ENCODE results near the gene ARMC7.
"Not testable (repeated sequence)": the region's sequence is repeated elsewhere in the genome, so short reads cannot be mapped to it uniquely, and the experiment has no call there.

ARMC7 gene

GRCh38 chr17:75130059-75130631 is 20.4 kb downstream of the ARMC7 start:
- DNase-seq: no peak

GRCh38 chr17:75130632-75131277 is 21.0 kb downstream of the ARMC7 start:
- peak; percentile 46 to 49 for DNase-seq

- DNase-seq: peak; percentile 53 to 64
Measured at GRCh38 chr17:75131278-75132017, 21.7 kb downstream of the ARMC7 start, which contains the start of gene NT5C. NT5C (minus strand) TSS chr17:75131742; CDS start chr17:75131707, 35 bp downstream.

GRCh38 chr17:75132018-75133000 is 22.5 kb downstream of the ARMC7 start:
- not testable (repeated sequence) for DNase-seq

GRCh38 chr17:75133001-75133400 is 23.2 kb downstream of the ARMC7 start:
- no peak for DNase-seq

GRCh38 chr17:75133607-75134347 is 24.0 kb downstream of the ARMC7 start:
- not testable (repeated sequence) for DNase-seq

GRCh38 chr17:75135452-75135851 is 25.7 kb downstream of the ARMC7 start:
- DNase-seq: no peak

GRCh38 chr17:75135946-75136345 is 26.2 kb downstream of the ARMC7 start:
- DNase-seq: no peak

- not testable (repeated sequence) for DNase-seq
Measured at GRCh38 chr17:75137762-75138161, 28.0 kb downstream of the ARMC7 start.

GRCh38 chr17:75138519-75138918 is 28.8 kb downstream of the ARMC7 start:
- DNase-seq: no peak

GRCh38 chr17:75142236-75142971 is 32.6 kb downstream of the ARMC7 start:
- no peak for DNase-seq

GRCh38 chr17:75144816-75145512 is 35.2 kb downstream of the ARMC7 start:
- no peak for DNase-seq

- DNase-seq: no peak
Measured at GRCh38 chr17:75146592-75146991, 36.8 kb downstream of the ARMC7 start.

- no peak for DNase-seq
Measured at GRCh38 chr17:75147878-75148546, 38.2 kb downstream of the ARMC7 start.

GRCh38 chr17:75151930-75152329 is 42.2 kb downstream of the ARMC7 start:
- DNase-seq: no peak

- no peak for DNase-seq
Measured at GRCh38 chr17:75152523-75152921, 42.8 kb downstream of the ARMC7 start.

GRCh38 chr17:75152922-75153779 is 43.4 kb downstream of the ARMC7 start:
- DNase-seq: peak in 1 of 2 donors; percentile 18

- DNase-seq: peak in 1 of 2 donors; percentile 15
Measured at GRCh38 chr17:75153780-75154194, 44.0 kb downstream of the ARMC7 start.
